A673 (cell line): Measurements from ENCODE around the gene SARDH.

ENCODE experiments used
- EZH2 ChIP-seq: fragments of 200-600 bp; sonication (generic); IDR thresholded peaks from 2 replicates; pipeline ENCODE4 v1.6.1; 2017; ENCODE audit warnings: borderline replicate concordance, low read depth, mild to moderate bottlenecking, mixed read lengths, antibody characterized with exemption, low read length; ENCODE audit not compliant: poor library complexity, severe bottlenecking
- TF ChIP-seq, protein P1 (sequence below): fragments of 300-800, 200-600 bp; sonication (generic); conservative IDR thresholded peaks from 2 replicates; pipeline ENCODE4 v1.5.1; 2017; ENCODE audit warnings: low read depth, mild to moderate bottlenecking, antibody characterized with exemption, low read length, moderate library complexity, mixed read lengths

DNA sequence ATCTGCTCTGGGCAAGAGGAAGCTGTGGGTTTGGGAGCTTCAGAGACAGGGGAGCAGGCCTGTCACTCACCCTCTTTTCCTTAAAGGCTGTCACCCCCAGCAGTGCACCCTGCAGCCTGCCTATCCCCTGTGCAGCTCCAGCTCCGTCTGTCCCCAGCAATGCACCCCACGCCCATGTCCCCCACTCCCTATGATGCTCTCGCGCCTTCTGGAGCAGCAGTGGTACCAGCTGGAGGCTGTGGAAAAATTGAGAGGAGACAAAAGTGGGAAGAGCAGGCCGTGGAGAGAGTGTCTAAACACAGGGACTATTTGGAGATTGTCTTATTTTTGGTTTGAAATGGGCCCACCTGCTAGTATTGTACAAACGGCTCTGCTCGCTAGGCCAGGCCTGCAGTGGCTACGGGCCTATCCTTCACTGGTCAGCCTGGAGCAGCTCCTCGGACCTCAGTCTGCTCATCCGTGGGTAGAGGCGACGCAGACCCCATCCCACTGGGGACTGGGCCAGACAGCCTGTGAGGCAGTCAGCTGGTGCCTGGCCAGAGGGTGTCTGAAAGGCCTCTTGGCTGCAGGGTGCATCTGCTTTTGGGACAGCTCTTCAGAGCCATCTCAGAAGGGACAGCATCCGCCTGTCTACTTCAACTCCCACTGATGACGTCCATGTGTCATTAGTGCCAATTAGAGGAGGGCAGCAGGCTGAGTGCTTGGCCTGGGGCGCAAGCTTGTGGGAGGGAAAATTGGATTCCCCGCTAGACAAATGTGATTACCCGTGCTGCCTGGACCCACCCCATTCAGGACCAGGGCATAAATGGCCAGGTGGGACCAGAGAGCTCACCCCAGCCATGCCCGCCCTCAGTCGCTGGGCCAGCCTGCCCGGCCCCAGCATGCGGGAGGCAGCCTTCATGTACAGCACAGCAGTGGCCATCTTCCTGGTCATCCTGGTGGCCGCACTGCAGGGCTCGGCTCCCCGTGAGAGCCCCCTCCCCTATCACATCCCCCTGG is 102.3 kb downstream of the SARDH start, which contains the start of gene DBH:
- no peak for TF ChIP-seq EZH2
- TF ChIP-seq, protein P1, sequence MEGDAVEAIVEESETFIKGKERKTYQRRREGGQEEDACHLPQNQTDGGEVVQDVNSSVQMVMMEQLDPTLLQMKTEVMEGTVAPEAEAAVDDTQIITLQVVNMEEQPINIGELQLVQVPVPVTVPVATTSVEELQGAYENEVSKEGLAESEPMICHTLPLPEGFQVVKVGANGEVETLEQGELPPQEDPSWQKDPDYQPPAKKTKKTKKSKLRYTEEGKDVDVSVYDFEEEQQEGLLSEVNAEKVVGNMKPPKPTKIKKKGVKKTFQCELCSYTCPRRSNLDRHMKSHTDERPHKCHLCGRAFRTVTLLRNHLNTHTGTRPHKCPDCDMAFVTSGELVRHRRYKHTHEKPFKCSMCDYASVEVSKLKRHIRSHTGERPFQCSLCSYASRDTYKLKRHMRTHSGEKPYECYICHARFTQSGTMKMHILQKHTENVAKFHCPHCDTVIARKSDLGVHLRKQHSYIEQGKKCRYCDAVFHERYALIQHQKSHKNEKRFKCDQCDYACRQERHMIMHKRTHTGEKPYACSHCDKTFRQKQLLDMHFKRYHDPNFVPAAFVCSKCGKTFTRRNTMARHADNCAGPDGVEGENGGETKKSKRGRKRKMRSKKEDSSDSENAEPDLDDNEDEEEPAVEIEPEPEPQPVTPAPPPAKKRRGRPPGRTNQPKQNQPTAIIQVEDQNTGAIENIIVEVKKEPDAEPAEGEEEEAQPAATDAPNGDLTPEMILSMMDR = no peak
